H1 (cell line): ENCODE data around the gene EXT2. TPM values are rescaled to one million over a fixed set of nuclear protein-coding genes. Genes with fewer than 3 reads are reported as not detected.

Experiments
- CTCF ChIA-PET: fragments of 300-600 bp; sonication (Branson Sonifier 250); formaldehyde crosslinking; loops from one replicate; lab custom pipeline; 2021; ENCODE audit not compliant: partially characterized antibody; lab: Charles Lee
- POLR2A ChIA-PET: fragments of 300-600 bp; sonication (Branson Sonifier 250); formaldehyde crosslinking; loops from one replicate; lab custom pipeline; 2021; ENCODE audit warnings: inconsistent platforms; ENCODE audit not compliant: partially characterized antibody; lab: Charles Lee
- DNase-seq, 2 experiments: peaks; one replicate each; pipeline versions ENCODE4 v3.0.0 to v3.0.0-alpha.2; 2010 to 2022; ENCODE audit warnings: low spot score in 2 of 2, low read depth in 1 of 2, mixed read lengths in 1 of 2
- FAIRE-seq: peaks from 2 replicates; lab custom pipeline; 2011; peaks lifted over from hg19 to GRCh38; lab: Jason Lieb, UNC
- H2AFZ ChIP-seq: 2 replicates; pipeline ENCODE4 v1.8.1; 2012; ENCODE audit warnings: low read length, inconsistent platforms
- H2AK5ac ChIP-seq: 2 replicates; pipeline ENCODE4 v1.6.1; 2013; ENCODE audit warnings: low read depth, low read length
- H2BK120ac ChIP-seq: replicated peaks from 2 replicates; pipeline ENCODE3; 2013; ENCODE audit warnings: low read depth, low read length, inconsistent platforms
- H2BK12ac ChIP-seq: 2 replicates; pipeline ENCODE4 v1.6.1; 2013; ENCODE audit warnings: low read depth, low read length
- H2BK15ac ChIP-seq: 2 replicates; pipeline ENCODE4 v1.6.1; 2013; ENCODE audit warnings: low read length
- H2BK20ac ChIP-seq: 2 replicates; pipeline ENCODE4 v1.6.1; 2013; ENCODE audit warnings: low read length
- H2BK5ac ChIP-seq: 2 replicates; pipeline ENCODE4 v1.6.1; 2013; ENCODE audit warnings: low read depth, low read length
- H3K14ac ChIP-seq: 2 replicates; pipeline ENCODE4 v1.6.1; 2013; ENCODE audit warnings: inconsistent platforms; ENCODE audit not compliant: insufficient read length
- H3K18ac ChIP-seq: 2 replicates; pipeline ENCODE4 v1.6.1; 2013; ENCODE audit warnings: low read length; ENCODE audit errors: extremely low read depth
- H3K23ac ChIP-seq: 2 replicates; pipeline ENCODE4 v1.6.1; 2013; ENCODE audit warnings: inconsistent platforms; ENCODE audit not compliant: insufficient read length
- H3K23me2 ChIP-seq: 2 replicates; pipeline ENCODE4 v1.6.1; 2013; ENCODE audit warnings: low read depth, low read length
- H3K27ac ChIP-seq: 2 replicates; pipeline ENCODE4 v1.6.1; 2011; ENCODE audit warnings: low read depth, low read length, inconsistent platforms
- H3K27me3 ChIP-seq, 4 experiments: replicated peaks in 1 of 4; 1 replicate in 1 of 4; 2 replicates in 3 of 4; pipeline versions ENCODE4 v1.6.1 to v1.8.1; 2011 to 2013; ENCODE audit warnings: low read length in 3 of 4, mild to moderate bottlenecking in 3 of 4, inconsistent platforms in 2 of 4, mixed read lengths in 2 of 4, moderate library complexity in 1 of 4; ENCODE audit not compliant: control insufficient read depth in 3 of 4, insufficient read depth in 3 of 4; ENCODE audit errors: extremely low read depth in 1 of 4
- H3K36me3 ChIP-seq, 4 experiments: 2 replicates each; pipeline versions ENCODE4 v1.6.1 to v1.8.1; 2011 to 2013; ENCODE audit warnings: mild to moderate bottlenecking in 4 of 4, low read length in 3 of 4, moderate library complexity in 2 of 4, control low read depth in 1 of 4, inconsistent platforms in 1 of 4; ENCODE audit not compliant: insufficient read depth in 4 of 4, control insufficient read depth in 2 of 4
- H3K4ac ChIP-seq: replicated peaks from 2 replicates; pipeline ENCODE3; 2013; ENCODE audit warnings: low read length, low read depth, mixed read lengths, inconsistent platforms; ENCODE audit not compliant: insufficient read length
- H3K4me1 ChIP-seq, 4 experiments: replicated peaks in 1 of 4; 1 replicate in 1 of 4; 2 replicates in 3 of 4; pipeline versions ENCODE4 v1.6.1 to v1.8.1; 2011 to 2013; ENCODE audit warnings: low read length in 3 of 4, inconsistent platforms in 2 of 4, mixed read lengths in 1 of 4; ENCODE audit not compliant: insufficient read depth in 4 of 4, control insufficient read depth in 3 of 4
- H3K4me2 ChIP-seq, 2 experiments: 2 replicates each; pipeline versions ENCODE4 v1.6.1 to v1.8.1; 2011 to 2013; ENCODE audit warnings: low read depth in 2 of 2, low read length in 2 of 2, control low read depth in 1 of 2, inconsistent platforms in 1 of 2, mild to moderate bottlenecking in 1 of 2; ENCODE audit not compliant: insufficient read depth in 1 of 2
- H3K4me3 ChIP-seq, 4 experiments: fragments of 200-600, 300-600 bp in 1 of 4; sonication (generic), shearing (Covaris generic), sonication (Bioruptor Twin) in 1 of 4; 2 replicates each; pipeline versions ENCODE4 v1.5.1 to v1.8.1; 2011 to 2016; ENCODE audit warnings: low read length in 4 of 4, low read depth in 3 of 4, control low read depth in 2 of 4, inconsistent platforms in 2 of 4, mild to moderate bottlenecking in 2 of 4, mixed read lengths in 1 of 4, moderate library complexity in 1 of 4; ENCODE audit not compliant: insufficient read depth in 2 of 4; ENCODE audit errors: extremely low read depth in 1 of 4
- H3K56ac ChIP-seq: replicated peaks from 2 replicates; pipeline ENCODE3; 2013; ENCODE audit warnings: low read depth, mild to moderate bottlenecking, mixed read lengths, low read length, inconsistent platforms; ENCODE audit not compliant: insufficient read length
- H3K79me1 ChIP-seq: 2 replicates; pipeline ENCODE4 v1.6.1; 2013; ENCODE audit warnings: low read depth, low read length, control low read depth
- H3K79me2 ChIP-seq, 2 experiments: 2 replicates each; pipeline versions ENCODE4 v1.6.1 to v1.8.1; 2012 to 2013; ENCODE audit warnings: low read length in 2 of 2, mild to moderate bottlenecking in 2 of 2, inconsistent platforms in 1 of 2; ENCODE audit not compliant: insufficient read depth in 2 of 2, control insufficient read depth in 1 of 2
- H3K9ac ChIP-seq, 4 experiments: replicated peaks in 1 of 4; 1 replicate in 1 of 4; 2 replicates in 3 of 4; pipeline versions ENCODE4 v1.6.1 to v1.8.1; 2011 to 2013; ENCODE audit warnings: low read depth in 3 of 4, low read length in 3 of 4, control low read depth in 2 of 4, mild to moderate bottlenecking in 2 of 4, moderate library complexity in 2 of 4, inconsistent platforms in 1 of 4; ENCODE audit errors: extremely low read depth in 1 of 4
- H3K9me3 ChIP-seq, 2 experiments: 2 replicates each; pipeline versions ENCODE4 v1.6.1 to v1.8.1; 2012 to 2013; ENCODE audit warnings: mild to moderate bottlenecking in 2 of 2, moderate library complexity in 2 of 2, control low read depth in 1 of 2, inconsistent platforms in 1 of 2, low read depth in 1 of 2, low read length in 1 of 2, mixed read lengths in 1 of 2; ENCODE audit not compliant: insufficient read depth in 2 of 2
- H4K20me1 ChIP-seq, 2 experiments: replicated peaks in 1 of 2; 2 replicates each; pipeline versions ENCODE3 to v1.8.1; 2011 to 2013; ENCODE audit warnings: inconsistent platforms in 2 of 2, low read length in 2 of 2, mild to moderate bottlenecking in 1 of 2; ENCODE audit not compliant: insufficient read depth in 2 of 2, control insufficient read depth in 1 of 2
- H4K5ac ChIP-seq: 2 replicates; pipeline ENCODE4 v1.6.1; 2013; ENCODE audit warnings: low read length, low read depth, mixed read lengths, inconsistent platforms; ENCODE audit not compliant: insufficient read length
- H4K8ac ChIP-seq: 2 replicates; pipeline ENCODE4 v1.8.0; 2013; ENCODE audit warnings: mild to moderate bottlenecking, moderate library complexity, low read length, inconsistent platforms; ENCODE audit not compliant: insufficient read depth; ENCODE audit errors: extremely low read depth
- H4K91ac ChIP-seq: replicated peaks from 2 replicates; pipeline ENCODE3; 2013; ENCODE audit warnings: low read length, mixed read lengths, inconsistent platforms; ENCODE audit not compliant: insufficient read length
- EGR1 ChIP-seq: IDR thresholded peaks from 2 replicates; pipeline ENCODE4 v1.6.1; 2011; ENCODE audit warnings: low read depth, low read length, borderline replicate concordance
- FOSL1 ChIP-seq: IDR thresholded peaks from 2 replicates; pipeline ENCODE4 v1.6.1; 2011; ENCODE audit warnings: mild to moderate bottlenecking, low read depth, low read length, moderate library complexity; ENCODE audit not compliant: insufficient read depth
- HDAC6 ChIP-seq: IDR thresholded peaks from one replicate; pipeline ENCODE4 v1.7.1; 2012; ENCODE audit warnings: low read depth, mild to moderate bottlenecking, inconsistent platforms, low read length, moderate library complexity
- MAFK ChIP-seq: IDR thresholded peaks from 2 replicates; pipeline ENCODE4 v1.6.1; 2012; ENCODE audit warnings: low read depth, mild to moderate bottlenecking, improper control_type of control experiment, low read length
- POLR2A ChIP-seq, 2 experiments: IDR thresholded peaks; 1 replicate in 1 of 2; 2 replicates in 1 of 2; pipeline ENCODE4 v1.6.1; 2011; ENCODE audit warnings: low read depth in 2 of 2, low read length in 2 of 2, mild to moderate bottlenecking in 2 of 2; ENCODE audit errors: control extremely low read depth in 1 of 2
- SP1 ChIP-seq: IDR thresholded peaks from 2 replicates; pipeline ENCODE4 v1.6.1; 2011; ENCODE audit warnings: low read depth, low read length
- WGBS, 2 experiments: shearing (Covaris generic) in 1 of 2; methylation state at CpG; one replicate each; pipeline versions ENCODE4 v1.1.6 to v1.1.7; 2013 to 2015; ENCODE audit warnings: low lambda C conversion rate in 2 of 2, mixed read lengths in 2 of 2, inconsistent platforms in 1 of 2, low coverage in 1 of 2, missing lambda C conversion rate in 1 of 2; ENCODE audit not compliant: insufficient replicate concordance in 2 of 2, insufficient coverage in 1 of 2, insufficient read length in 1 of 2; ENCODE audit errors: extremely low coverage in 1 of 2, missing lambda C conversion rate in 1 of 2; 5-methylcytosine and 5-hydroxymethylcytosine counted together
- polyA plus RNA-seq, 7 experiments: library from polyadenylated mRNA; depleted of rRNA in 3 of 7; stranded (reverse) in 5 of 7; unstranded in 2 of 7; fragments of >200 nt in 5 of 7; fragments of 200-250 nt in 2 of 7; gene quantifications; 1 replicate in 5 of 7; 2 replicates in 1 of 7; 4 replicates in 1 of 7; pipeline versions ENCODE4 v1.2.1 to v1.2.3, GENCODE V29; 2011 to 2013; ENCODE audit warnings: missing spikeins in 2 of 7, mixed read lengths in 2 of 7
- total RNA-seq: library from RNA; stranded (reverse); fragmentation: NEBNext Ultra II Directional; extraction: Animal tissue kit (Norgen Biotek cat#: 25700); gene quantifications from 2 replicates; pipeline ENCODE4 v1.2.1, GENCODE V29; 2021

Gene EXT2
- total and polyA plus RNA-seq, 2 of the 8 experiments (the other 6 are each of a cell fraction or from before 2014, with no cell fraction given), result 29.8 to 42.8 TPM

DNA sequence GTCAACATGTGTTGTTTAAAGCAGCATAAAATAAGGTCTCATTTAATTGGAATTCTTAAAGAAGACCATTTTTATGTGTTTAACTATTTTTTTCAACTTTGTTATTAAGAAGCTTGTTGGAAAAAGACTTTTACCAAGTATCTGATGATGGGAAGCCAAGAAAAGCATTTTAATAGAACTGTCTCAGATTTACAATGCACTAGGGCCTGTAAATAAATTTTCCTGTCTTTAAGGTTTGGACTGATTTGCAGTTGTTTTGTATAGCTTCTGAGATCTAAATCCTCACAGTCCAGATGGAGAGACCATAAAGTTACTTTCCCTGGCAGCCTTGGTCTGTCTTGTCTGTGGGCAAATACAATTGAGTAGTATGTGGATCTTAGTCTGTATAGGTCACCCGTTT, 41.6 kb downstream of the EXT2 start:
- WGBS, 2 experiments, result 94% methylated on average over 1 of the region's 1 CpG; no CpG with 5 or more reads in 1 of the 2 experiments
- H2BK15ac ChIP-seq, result no peak overlapping the region
- H2AK5ac ChIP-seq, result no peak overlapping the region
- TF ChIP-seq EGR1 (no peak), SP1 (no peak), MAFK (no peak), POLR2A (IDR thresholded peaks at IDR 0.05; ENCODE audit: control extremely low read depth in 1 of 2, low read depth in 2 of 2, low read length in 2 of 2) (no peak), FOSL1 (no peak), HDAC6 (no peak)
- H3K27me3 ChIP-seq, result no peaks in the 10 kb centered on the region
- no peaks in the 10 kb centered on the region for H3K79me1 ChIP-seq
- no peaks in the 10 kb centered on the region for H3K79me2 ChIP-seq
- H3K4me1 ChIP-seq, result no peaks in the 10 kb centered on the region
- no peak overlapping the region for H4K91ac ChIP-seq
- H3K18ac ChIP-seq, result no peak overlapping the region
- H4K20me1 ChIP-seq, result no peaks in the 10 kb centered on the region
- no peak overlapping the region for H3K14ac ChIP-seq
- no peak overlapping the region for H2BK12ac ChIP-seq
- H2AFZ ChIP-seq, result no peak overlapping the region
- H3K4ac ChIP-seq, result no peak overlapping the region
- no peak for FAIRE-seq
- no peaks in the 10 kb centered on the region for H3K36me3 ChIP-seq
- no peaks in the 10 kb centered on the region for H3K9me3 ChIP-seq
- ChIA-PET POLR2A (no interaction called here), CTCF (interaction anchor here (0.6 to 2.8 kb wide), 11 partner anchors 14 to 408 kb away, joined by 3 to 11 read pairs (median 3); no protein-coding TSS in a partner anchor)
- H3K23me2 ChIP-seq, result no peaks in the 10 kb centered on the region
- no peak overlapping the region for H4K8ac ChIP-seq
- no peak for DNase-seq
- H2BK20ac ChIP-seq, result no peak overlapping the region
- H2BK5ac ChIP-seq, result no peak overlapping the region
- H4K5ac ChIP-seq, result no peak overlapping the region
- no peak overlapping the region for H3K27ac ChIP-seq
- H3K9ac ChIP-seq, result no peak overlapping the region
- H3K4me2 ChIP-seq, result no peak overlapping the region
- no peak overlapping the region for H3K4me3 ChIP-seq
- H3K23ac ChIP-seq, result no peak overlapping the region
- no peak overlapping the region for H3K56ac ChIP-seq
- no peak overlapping the region for H2BK120ac ChIP-seq
